A673 (cell line): ENCODE results near the gene DNAJC21.

Source experiments
- EZH2 ChIP-seq: fragments of 200-600 bp; sonication (generic); IDR thresholded peaks from 2 replicates; pipeline ENCODE4 v1.6.1; 2017; ENCODE audit warnings: borderline replicate concordance, low read depth, mild to moderate bottlenecking, mixed read lengths, antibody characterized with exemption, low read length; ENCODE audit not compliant: poor library complexity, severe bottlenecking
- TF ChIP-seq, protein P1 (sequence below): fragments of 300-800, 200-600 bp; sonication (generic); conservative IDR thresholded peaks from 2 replicates; pipeline ENCODE4 v1.5.1; 2017; ENCODE audit warnings: low read depth, mild to moderate bottlenecking, antibody characterized with exemption, low read length, moderate library complexity, mixed read lengths

DNA sequence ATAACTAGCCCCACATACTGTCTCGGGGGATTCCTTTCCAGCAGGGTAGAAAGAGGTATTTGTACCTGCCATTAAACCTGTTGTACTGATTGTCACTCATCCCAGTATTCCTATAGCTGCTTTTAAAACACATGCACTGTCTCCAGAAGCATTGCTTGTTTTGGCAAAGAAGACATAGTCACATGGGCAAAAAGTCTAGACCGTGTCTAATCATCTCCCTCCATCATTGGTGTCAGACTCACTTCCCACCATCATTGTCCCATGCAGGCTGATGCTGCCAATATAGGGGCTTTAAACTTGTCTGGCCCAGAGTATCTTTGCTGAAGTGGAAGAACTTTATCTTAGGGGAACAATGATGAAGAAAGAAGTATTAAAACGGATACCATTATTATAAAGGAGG, 12.6 kb downstream of the DNAJC21 start:
- TF ChIP-seq, protein P1, sequence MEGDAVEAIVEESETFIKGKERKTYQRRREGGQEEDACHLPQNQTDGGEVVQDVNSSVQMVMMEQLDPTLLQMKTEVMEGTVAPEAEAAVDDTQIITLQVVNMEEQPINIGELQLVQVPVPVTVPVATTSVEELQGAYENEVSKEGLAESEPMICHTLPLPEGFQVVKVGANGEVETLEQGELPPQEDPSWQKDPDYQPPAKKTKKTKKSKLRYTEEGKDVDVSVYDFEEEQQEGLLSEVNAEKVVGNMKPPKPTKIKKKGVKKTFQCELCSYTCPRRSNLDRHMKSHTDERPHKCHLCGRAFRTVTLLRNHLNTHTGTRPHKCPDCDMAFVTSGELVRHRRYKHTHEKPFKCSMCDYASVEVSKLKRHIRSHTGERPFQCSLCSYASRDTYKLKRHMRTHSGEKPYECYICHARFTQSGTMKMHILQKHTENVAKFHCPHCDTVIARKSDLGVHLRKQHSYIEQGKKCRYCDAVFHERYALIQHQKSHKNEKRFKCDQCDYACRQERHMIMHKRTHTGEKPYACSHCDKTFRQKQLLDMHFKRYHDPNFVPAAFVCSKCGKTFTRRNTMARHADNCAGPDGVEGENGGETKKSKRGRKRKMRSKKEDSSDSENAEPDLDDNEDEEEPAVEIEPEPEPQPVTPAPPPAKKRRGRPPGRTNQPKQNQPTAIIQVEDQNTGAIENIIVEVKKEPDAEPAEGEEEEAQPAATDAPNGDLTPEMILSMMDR, result no peak
- TF ChIP-seq EZH2, result no peak
